ENCODE data around the gene FAXDC2.
"Not testable (repeated sequence)": the region's sequence is repeated elsewhere in the genome, so short reads cannot be mapped to it uniquely, and the experiment has no call there.

The FAXDC2 gene

GRCh38 chr5:154830219-154830595 lies 20.2 kb downstream of the FAXDC2 start:
- no peaks in the 10 kb centered on the region for H3K27me3 ChIP-seq (ENCODE audit: insufficient read depth, low read length)
- H3K4me3 ChIP-seq (ENCODE audit: low read depth, low read length) = no peak overlapping the region
- H3K79me2 ChIP-seq (ENCODE audit: control insufficient read depth, insufficient read depth, low read length, unreplicated experiment) = no peaks in the 10 kb centered on the region
- H3K4me1 ChIP-seq (ENCODE audit: control insufficient read depth, insufficient read depth, low read length, unreplicated experiment) = peaks cover 21% of the 10 kb centered on the region
- no peak overlapping the region for H3K27ac ChIP-seq (ENCODE audit: low read depth, low read length)
- no peak overlapping the region for H2AFZ ChIP-seq (ENCODE audit: low read length, unreplicated experiment)
- H3K36me3 ChIP-seq (ENCODE audit: insufficient read depth, low read length) = no peaks in the 10 kb centered on the region

GRCh38 chr5:154829589-154830218 lies 20.7 kb downstream of the FAXDC2 start:
- Histone ChIP-seq H3K27me3 (ENCODE audit: insufficient read depth, low read length) (no peaks in the 10 kb centered on the region), H3K36me3 (ENCODE audit: insufficient read depth, low read length) (no peaks in the 10 kb centered on the region), H3K4me1 (ENCODE audit: control insufficient read depth, insufficient read depth, low read length, unreplicated experiment) (peaks cover 16% of the 10 kb centered on the region), H2AFZ (ENCODE audit: low read length, unreplicated experiment) (no peak overlapping the region), H3K4me3 (ENCODE audit: low read depth, low read length) (no peak overlapping the region), H3K79me2 (ENCODE audit: control insufficient read depth, insufficient read depth, low read length, unreplicated experiment) (no peaks in the 10 kb centered on the region), H3K27ac (ENCODE audit: low read depth, low read length) (no peak overlapping the region)

DNA sequence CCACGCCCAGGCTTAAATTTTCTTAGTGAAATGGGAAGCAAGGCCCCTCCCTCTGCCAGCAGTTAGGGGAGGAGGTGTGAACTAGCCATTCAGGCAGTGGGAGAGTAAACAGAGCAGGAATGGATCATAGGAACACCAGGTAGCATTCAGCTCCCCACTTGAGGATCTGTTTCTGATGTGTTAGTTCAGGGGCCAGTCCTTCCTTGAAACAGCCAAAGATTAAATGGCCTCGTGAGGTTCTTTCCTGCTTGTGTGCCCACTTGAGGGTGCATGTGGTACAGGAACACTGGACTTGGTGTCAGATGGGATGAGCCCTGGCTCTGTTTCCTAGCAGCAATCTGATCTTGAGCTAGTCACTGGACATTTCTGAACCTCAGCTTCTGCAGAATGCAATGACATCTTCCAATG lies 21.2 kb downstream of the FAXDC2 start:
- H2AFZ ChIP-seq (ENCODE audit: low read length, unreplicated experiment) = no peak overlapping the region
- no peak overlapping the region for H3K4me3 ChIP-seq (ENCODE audit: low read depth, low read length)
- H3K4me1 ChIP-seq (ENCODE audit: control insufficient read depth, insufficient read depth, low read length, unreplicated experiment) = peaks cover 11% of the 10 kb centered on the region
- no peak overlapping the region for H3K27ac ChIP-seq (ENCODE audit: low read depth, low read length)
- no peaks in the 10 kb centered on the region for H3K36me3 ChIP-seq (ENCODE audit: insufficient read depth, low read length)
- no peaks in the 10 kb centered on the region for H3K79me2 ChIP-seq (ENCODE audit: control insufficient read depth, insufficient read depth, low read length, unreplicated experiment)
- no peaks in the 10 kb centered on the region for H3K27me3 ChIP-seq (ENCODE audit: insufficient read depth, low read length)

GRCh38 chr5:154824070-154824469 lies 26.3 kb downstream of the FAXDC2 start:
- Histone ChIP-seq H2AFZ (ENCODE audit: low read length, unreplicated experiment) (no peak overlapping the region), H3K27me3 (ENCODE audit: insufficient read depth, low read length) (no peaks in the 10 kb centered on the region), H3K4me3 (ENCODE audit: low read depth, low read length) (no peak overlapping the region), H3K36me3 (ENCODE audit: insufficient read depth, low read length) (no peaks in the 10 kb centered on the region; the same call in 1 of the 2 replicates), H3K79me2 (ENCODE audit: control insufficient read depth, insufficient read depth, low read length, unreplicated experiment) (no peaks in the 10 kb centered on the region), H3K27ac (ENCODE audit: low read depth, low read length) (no peak overlapping the region), H3K4me1 (ENCODE audit: control insufficient read depth, insufficient read depth, low read length, unreplicated experiment) (no peaks in the 10 kb centered on the region)

- no peaks in the 10 kb centered on the region; the same call in 1 of the 2 replicates for H3K36me3 ChIP-seq (ENCODE audit: insufficient read depth, low read length)
- no peak overlapping the region for H3K4me3 ChIP-seq (ENCODE audit: low read depth, low read length)
- no peaks in the 10 kb centered on the region for H3K79me2 ChIP-seq (ENCODE audit: control insufficient read depth, insufficient read depth, low read length, unreplicated experiment)
- no peaks in the 10 kb centered on the region for H3K4me1 ChIP-seq (ENCODE audit: control insufficient read depth, insufficient read depth, low read length, unreplicated experiment)
- no peak overlapping the region for H2AFZ ChIP-seq (ENCODE audit: low read length, unreplicated experiment)
- H3K27me3 ChIP-seq (ENCODE audit: insufficient read depth, low read length) = no peaks in the 10 kb centered on the region
- no peak overlapping the region for H3K27ac ChIP-seq (ENCODE audit: low read depth, low read length)
These were observed 26.8 kb downstream of the FAXDC2 start for GRCh38 chr5:154823605-154824004.

- H3K36me3 ChIP-seq (ENCODE audit: insufficient read depth, low read length); H3K4me3 ChIP-seq (ENCODE audit: low read depth, low read length); H3K79me2 ChIP-seq (ENCODE audit: control insufficient read depth, insufficient read depth, low read length, unreplicated experiment); H2AFZ ChIP-seq (ENCODE audit: low read length, unreplicated experiment); H3K27ac ChIP-seq (ENCODE audit: low read depth, low read length); H3K27me3 ChIP-seq (ENCODE audit: insufficient read depth, low read length); H3K4me1 ChIP-seq (ENCODE audit: control insufficient read depth, insufficient read depth, low read length, unreplicated experiment): not testable (repeated sequence)
These were observed 27.5 kb downstream of the FAXDC2 start for GRCh38 chr5:154822896-154823295.

DNA sequence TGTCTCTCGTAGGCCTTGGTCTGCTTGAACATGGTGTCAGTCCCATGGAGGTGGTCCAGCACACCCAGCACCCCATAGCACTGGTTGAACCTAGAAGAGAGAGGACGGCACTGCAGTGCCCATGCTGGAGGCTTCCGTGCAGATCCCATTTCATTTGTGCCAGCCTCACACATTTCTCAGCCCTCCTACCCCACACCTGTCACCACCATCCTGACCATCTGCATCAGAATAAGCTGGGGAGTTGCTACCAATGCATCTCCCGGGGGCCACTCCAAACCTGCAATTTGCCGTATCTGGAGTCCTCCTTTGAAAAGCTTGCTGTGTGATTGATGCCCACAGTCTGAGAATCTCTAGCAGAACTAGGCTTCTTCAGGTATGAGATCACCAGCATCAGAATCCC lies 30.0 kb downstream of the FAXDC2 start:
- Histone ChIP-seq H3K4me1 (ENCODE audit: control insufficient read depth, insufficient read depth, low read length, unreplicated experiment) (no peaks in the 10 kb centered on the region), H3K27ac (ENCODE audit: low read depth, low read length) (no peak overlapping the region), H2AFZ (ENCODE audit: low read length, unreplicated experiment) (no peak overlapping the region), H3K4me3 (ENCODE audit: low read depth, low read length) (no peak overlapping the region), H3K36me3 (ENCODE audit: insufficient read depth, low read length) (peaks cover 13% of the 10 kb centered on the region), H3K79me2 (ENCODE audit: control insufficient read depth, insufficient read depth, low read length, unreplicated experiment) (no peaks in the 10 kb centered on the region), H3K27me3 (ENCODE audit: insufficient read depth, low read length) (no peaks in the 10 kb centered on the region)

DNA sequence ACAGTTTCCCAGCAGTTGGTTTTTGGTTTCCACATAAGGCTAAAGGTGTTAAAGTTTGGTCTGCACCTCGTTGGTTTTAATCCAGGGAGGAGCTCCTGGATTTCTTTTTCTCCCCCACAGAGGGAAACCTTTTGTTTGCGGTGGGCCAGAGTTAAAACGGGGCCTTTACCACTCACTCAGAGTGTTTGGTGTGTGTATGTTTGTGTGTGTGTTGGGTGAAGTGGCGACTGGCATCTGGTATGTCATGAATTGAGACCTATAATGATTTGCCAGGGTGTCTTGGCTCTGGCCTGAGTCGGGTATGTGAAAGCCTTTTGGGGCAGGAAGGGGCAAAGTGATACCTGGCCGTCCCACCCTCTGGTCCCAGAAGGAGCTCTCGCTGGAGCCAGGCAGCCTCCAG lies 30.9 kb downstream of the FAXDC2 start:
- peaks cover 17% of the 10 kb centered on the region for H3K36me3 ChIP-seq (ENCODE audit: insufficient read depth, low read length)
- H3K27me3 ChIP-seq (ENCODE audit: insufficient read depth, low read length) = no peaks in the 10 kb centered on the region
- no peak overlapping the region for H2AFZ ChIP-seq (ENCODE audit: low read length, unreplicated experiment)
- no peak overlapping the region for H3K4me3 ChIP-seq (ENCODE audit: low read depth, low read length)
- H3K79me2 ChIP-seq (ENCODE audit: control insufficient read depth, insufficient read depth, low read length, unreplicated experiment) = no peaks in the 10 kb centered on the region
- no peaks in the 10 kb centered on the region for H3K4me1 ChIP-seq (ENCODE audit: control insufficient read depth, insufficient read depth, low read length, unreplicated experiment)
- no peak overlapping the region for H3K27ac ChIP-seq (ENCODE audit: low read depth, low read length)

- Histone ChIP-seq H3K27ac (ENCODE audit: low read depth, low read length) (no peak overlapping the region), H3K4me1 (ENCODE audit: control insufficient read depth, insufficient read depth, low read length, unreplicated experiment) (no peaks in the 10 kb centered on the region), H3K27me3 (ENCODE audit: insufficient read depth, low read length) (no peaks in the 10 kb centered on the region), H3K4me3 (ENCODE audit: low read depth, low read length) (no peak overlapping the region), H3K36me3 (ENCODE audit: insufficient read depth, low read length) (peaks cover 17% of the 10 kb centered on the region), H2AFZ (ENCODE audit: low read length, unreplicated experiment) (no peak overlapping the region), H3K79me2 (ENCODE audit: control insufficient read depth, insufficient read depth, low read length, unreplicated experiment) (no peaks in the 10 kb centered on the region)
These were observed 31.8 kb downstream of the FAXDC2 start for GRCh38 chr5:154818471-154819116.

DNA sequence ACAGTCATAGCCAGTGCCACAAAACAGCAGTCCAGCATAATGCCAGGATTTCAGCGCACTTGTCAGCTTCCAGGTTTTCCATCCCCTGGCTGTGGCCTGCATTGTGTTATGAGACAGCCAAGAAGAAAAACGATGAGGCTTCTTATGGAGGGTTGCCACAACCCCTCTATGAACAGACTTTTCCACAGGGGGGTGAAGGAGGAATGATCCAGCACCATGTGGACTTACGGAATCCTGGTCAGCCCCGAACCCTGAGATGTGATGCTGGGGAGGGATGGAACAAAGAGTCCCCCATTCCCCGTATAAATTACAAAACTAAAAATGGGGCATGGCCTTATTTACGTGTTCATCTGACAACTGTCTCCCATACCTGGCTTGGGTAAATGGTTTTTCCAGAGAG lies 32.6 kb downstream of the FAXDC2 start:
- Histone ChIP-seq H3K36me3 (ENCODE audit: insufficient read depth, low read length) (peaks cover 24% of the 10 kb centered on the region), H2AFZ (ENCODE audit: low read length, unreplicated experiment) (no peak overlapping the region)

GRCh38 chr5:154816891-154817492 lies 33.4 kb downstream of the FAXDC2 start:
- Histone ChIP-seq H3K4me1 (ENCODE audit: control insufficient read depth, insufficient read depth, low read length, unreplicated experiment) (no peaks in the 10 kb centered on the region), H3K27ac (ENCODE audit: low read depth, low read length) (no peak overlapping the region), H3K79me2 (ENCODE audit: control insufficient read depth, insufficient read depth, low read length, unreplicated experiment) (no peaks in the 10 kb centered on the region), H3K4me3 (ENCODE audit: low read depth, low read length) (no peak overlapping the region), H3K36me3 (ENCODE audit: insufficient read depth, low read length) (peaks cover 24% of the 10 kb centered on the region), H2AFZ (ENCODE audit: low read length, unreplicated experiment) (no peak overlapping the region), H3K27me3 (ENCODE audit: insufficient read depth, low read length) (no peaks in the 10 kb centered on the region)

More for the DNA sequence above, 32.6 kb downstream of the FAXDC2 start:
- Histone ChIP-seq H3K4me3 (ENCODE audit: low read depth, low read length) (no peak overlapping the region), H3K79me2 (ENCODE audit: control insufficient read depth, insufficient read depth, low read length, unreplicated experiment) (no peaks in the 10 kb centered on the region), H3K4me1 (ENCODE audit: control insufficient read depth, insufficient read depth, low read length, unreplicated experiment) (no peaks in the 10 kb centered on the region), H3K27ac (ENCODE audit: low read depth, low read length) (no peak overlapping the region), H3K27me3 (ENCODE audit: insufficient read depth, low read length) (no peaks in the 10 kb centered on the region)

All from ACC112 (cell line).